Hepatic stellate cell (primary cell): ENCODE data around the gene SLC17A3.

Source experiments
- DNase-seq: peaks from one replicate; pipeline ENCODE4 v3.0.0; 2011; ENCODE audit warnings: low spot score

SLC17A3 gene

DNA sequence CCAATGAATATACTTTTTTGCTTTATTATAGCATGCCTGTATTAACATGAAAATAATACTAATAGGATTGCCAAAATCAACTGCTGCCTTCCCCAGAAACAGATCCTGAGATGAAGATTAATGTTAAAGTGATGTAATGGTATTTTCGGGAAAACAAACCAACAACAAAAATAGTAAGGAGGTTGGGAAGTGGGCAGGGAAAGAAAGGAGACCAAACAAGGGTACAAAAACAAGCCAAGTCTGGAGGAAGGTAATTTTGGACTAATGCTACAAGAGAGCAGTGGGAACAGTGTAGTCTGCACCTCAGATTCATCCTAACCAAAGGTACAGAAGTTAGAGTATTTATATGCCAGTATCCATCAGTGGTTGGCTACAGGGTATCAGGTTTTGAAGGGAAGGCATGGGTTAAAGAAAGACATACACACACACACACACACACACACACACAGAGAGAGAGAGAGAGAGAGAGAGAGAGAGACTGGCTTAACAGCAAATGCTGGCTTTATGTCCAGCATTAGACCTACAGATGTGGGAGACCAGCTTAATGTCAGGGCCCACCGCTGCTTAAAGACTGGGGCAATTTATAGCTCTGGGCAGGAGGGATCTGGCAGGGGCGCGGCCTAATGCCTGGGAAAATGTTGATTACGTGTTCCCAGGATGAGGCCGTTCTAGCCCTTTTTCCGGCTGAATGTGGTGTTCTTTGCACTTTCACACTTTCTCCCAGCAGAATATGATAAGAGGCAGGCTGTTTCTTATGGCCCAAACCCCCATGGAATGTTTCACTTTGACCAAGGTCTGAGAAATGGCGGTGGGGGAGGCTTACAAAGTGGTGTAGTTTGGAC is 38.4 kb downstream of the SLC17A3 start:
- DNase-seq: no peak

DNA sequence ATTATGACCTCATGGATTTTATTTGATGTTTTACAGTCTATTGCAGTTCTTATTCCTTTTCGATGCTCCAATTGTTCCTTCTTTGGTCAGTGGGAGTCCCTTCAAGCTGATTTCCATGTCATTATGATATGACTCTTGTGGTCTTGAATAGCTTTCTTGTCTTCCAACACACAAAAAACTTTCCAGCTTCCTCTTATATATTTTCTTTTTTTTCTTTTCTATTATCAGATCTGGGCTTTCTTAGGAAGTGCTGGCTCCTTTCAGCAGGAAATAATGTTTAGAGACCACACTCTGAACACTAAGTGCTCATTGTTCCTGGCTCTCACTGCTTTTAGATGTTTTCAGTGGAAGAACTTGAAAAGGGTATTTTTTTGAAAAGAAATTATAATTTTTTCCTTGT is 39.1 kb downstream of the SLC17A3 start:
- no peak for DNase-seq

DNA sequence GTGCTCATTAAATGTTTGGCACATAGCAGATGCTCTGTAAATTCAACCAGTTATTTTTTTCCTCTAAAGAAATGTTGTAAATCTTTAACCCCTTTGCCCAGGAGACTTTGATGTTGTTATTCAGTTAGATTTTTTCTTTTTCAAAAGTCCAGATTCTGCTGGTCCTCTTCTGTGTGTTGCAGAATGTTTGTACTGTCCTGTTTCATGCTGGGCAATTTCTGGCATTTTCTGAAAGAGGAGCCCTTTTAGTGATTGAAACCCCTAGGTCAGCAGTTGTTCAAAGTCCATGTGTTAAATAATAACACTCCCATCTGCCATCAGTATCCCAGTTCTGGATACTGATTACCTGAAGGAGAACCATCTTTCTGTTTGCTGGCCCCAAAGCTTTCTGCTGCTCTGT is 40.9 kb downstream of the SLC17A3 start:
- DNase-seq: no peak

DNA sequence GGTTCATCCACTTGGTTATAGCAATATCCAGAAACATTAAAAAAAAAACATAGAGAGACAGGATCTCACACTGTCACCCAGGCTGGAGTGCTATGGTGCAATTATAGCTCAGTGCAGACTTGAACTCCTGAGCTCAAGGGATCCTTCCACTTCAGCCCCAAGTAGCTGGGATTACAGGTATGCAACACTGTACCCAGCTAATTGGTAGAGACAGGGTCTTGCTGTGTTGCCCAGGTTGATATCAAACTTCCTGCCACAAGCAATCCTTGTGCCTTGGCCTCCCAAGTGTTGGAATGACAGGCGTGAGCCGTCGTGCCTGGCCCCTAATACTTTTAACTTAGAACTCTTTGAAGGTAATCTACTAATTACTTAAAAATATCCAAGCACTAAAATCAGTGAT is 41.4 kb downstream of the SLC17A3 start:
- no peak for DNase-seq

DNA sequence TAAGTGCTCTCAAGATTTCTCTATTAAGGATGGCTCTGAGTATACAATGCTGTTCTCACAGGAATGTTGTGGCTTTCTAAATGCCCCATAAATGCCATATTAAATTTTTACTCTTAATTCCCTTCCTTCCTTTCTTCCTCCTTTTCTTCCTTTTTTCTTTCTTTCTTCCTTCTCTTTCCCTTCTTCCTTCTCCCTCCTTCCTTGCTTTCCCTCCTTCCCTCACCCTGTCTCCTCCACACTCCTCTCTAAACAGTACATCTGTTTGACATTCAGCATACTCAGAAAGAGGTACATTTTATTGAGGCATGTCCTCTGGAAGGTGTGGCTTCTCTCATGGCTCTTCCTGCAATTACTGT is 41.8 kb downstream of the SLC17A3 start:
- DNase-seq: no peak

DNA sequence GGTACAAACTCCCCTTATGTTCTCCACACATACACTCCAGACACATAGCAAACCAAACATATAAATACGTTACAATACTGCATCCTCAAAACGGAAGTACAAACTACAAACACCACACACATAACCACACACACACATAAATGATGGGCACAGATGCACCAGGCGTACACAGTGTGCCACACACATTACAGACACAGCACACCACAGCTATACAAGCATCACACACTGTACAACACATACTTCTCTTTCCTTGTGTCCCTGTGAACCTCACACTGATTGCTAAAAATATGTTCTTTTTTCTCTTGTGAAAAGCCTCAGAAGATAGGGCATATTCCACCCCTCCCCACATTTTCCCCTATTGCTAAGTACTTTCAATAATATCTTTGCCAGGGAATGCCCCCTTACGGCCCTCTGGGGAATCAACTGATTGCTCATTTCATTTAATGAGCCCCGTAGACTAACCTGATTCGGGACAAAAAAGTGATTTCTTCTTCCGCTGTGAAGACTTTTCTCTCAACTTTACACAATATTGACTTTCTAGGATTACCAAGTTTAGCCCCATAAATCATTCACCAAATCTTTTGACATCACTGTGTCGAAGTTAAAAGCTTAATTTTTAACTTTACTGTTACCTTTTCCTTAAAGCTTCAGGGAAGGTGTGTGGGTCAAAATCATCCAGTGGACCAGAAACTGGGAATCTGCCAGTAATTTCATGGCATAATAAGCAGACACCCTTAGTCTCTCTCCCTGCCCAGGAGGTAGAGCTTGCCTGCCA is 42.3 kb downstream of the SLC17A3 start, which contains the start of gene SLC17A1:
Gene SLC17A1, minus strand, starts transcription at position 521 of the 775 bp plus-strand sequence. CDS start 1,495 bp downstream, outside the sequence.
- DNase-seq: no peak

DNA sequence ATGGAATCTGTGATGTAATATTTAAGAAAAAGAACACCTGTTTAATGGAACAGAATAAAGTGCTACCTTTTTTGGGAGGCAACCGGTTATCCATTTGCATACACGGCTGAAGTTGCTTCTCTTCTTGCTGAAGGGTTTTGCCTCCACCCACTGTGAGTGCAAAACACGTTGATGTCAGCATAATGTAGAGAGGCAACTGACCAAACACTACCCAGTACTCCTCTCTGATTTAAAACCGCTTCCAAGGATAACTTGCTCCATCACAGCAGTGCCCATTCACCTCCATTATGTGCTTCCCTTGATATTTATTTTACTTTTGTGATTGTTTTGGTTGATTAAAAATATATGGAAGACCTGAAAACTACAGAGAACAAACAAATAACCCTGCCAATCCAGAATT is 43.6 kb downstream of the SLC17A3 start:
- no peak for DNase-seq

DNA sequence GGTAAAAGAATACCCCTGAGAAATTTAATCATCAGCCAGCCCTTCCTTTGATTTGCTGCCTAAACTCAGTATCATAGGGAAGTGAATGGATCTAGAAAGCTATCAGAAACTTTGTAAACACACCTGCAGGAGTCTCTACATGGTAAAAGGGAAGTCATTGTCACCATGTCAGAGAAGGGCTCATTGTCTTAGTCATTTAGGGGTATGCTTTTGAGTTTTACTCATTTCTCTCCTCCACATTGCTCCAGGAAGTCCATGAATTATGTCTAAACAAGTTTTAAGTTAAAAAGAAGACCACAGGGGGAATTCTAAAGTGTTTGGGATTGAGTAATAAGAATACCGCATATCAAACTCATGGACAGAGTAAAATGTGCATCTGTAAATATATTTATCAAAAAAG is 44.7 kb downstream of the SLC17A3 start:
- no peak for DNase-seq

DNA sequence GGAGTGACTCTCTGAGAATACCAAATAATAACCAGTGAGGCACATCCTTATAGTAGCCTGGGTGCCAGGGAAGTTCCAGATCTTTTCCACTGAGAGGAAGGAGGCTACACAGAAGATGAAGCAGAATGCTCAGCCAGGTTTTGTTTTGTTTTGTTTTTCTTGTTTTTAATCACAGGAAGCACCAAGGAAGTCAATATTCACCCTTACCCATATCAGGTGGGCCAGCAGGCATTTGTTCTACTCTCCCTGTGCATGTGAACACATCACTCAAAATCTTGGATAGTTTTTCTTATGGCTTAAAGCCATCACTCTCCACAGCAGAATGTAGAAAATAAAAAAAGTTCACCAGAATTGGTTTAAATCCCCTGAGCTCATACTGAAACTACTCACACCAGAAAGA is 52.7 kb downstream of the SLC17A3 start:
- DNase-seq: no peak

DNA sequence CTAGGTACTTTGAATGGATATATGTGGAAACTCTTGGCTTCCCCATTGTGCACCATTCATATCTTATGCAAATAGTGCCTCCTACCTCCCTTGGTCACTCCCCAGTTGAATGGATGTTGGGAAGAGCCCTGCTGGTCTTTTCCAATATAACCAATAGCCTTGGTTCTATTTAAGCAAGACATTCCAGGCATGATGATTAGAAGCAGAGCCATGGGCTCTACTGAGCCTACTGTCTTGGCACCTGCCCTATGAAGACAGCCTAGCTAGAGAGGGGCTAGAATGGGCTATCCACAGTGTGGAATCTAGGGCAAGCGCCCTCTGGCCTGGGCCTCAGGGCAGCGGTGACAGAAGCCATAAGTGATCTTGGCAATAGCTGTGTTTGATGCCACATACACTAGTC is 57.8 kb downstream of the SLC17A3 start:
- DNase-seq: no peak

DNA sequence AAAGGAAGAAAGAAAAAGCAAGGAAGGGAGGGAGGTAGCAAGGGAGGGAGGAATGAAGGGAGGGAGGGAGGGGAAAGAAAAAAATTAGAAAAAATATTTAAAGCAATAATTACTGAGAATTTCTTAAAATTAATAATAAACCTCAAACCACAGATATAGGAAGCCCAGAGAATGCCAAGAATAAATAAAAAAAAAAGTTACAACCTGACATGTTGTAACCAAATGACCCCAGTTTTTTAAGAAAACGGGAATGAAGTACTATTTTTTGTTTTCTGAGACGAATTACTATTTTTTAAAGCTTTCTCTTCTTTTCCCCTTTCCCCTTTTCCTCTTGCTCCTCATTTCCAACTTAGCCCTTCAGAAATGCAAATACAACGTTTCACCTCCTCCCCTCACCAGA is 58.8 kb downstream of the SLC17A3 start:
- DNase-seq: no peak

DNA sequence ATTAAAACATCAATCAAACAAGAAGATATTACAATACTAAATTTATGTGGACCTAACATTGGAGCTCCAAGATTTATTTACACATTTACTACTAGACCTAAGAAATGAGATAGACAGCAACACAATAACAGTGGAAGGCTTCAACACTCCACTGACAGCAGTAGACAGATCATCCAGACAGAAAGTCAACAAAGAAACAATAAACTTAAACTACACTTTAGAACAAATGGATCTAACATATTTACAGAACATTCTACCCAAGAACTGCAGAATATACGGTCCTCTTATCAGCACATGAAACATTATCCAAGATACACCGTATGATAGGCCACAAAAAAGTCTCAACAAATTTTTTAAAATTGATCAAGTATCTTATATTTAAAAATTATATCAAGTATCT is 69.2 kb downstream of the SLC17A3 start:
- DNase-seq: no peak

DNA sequence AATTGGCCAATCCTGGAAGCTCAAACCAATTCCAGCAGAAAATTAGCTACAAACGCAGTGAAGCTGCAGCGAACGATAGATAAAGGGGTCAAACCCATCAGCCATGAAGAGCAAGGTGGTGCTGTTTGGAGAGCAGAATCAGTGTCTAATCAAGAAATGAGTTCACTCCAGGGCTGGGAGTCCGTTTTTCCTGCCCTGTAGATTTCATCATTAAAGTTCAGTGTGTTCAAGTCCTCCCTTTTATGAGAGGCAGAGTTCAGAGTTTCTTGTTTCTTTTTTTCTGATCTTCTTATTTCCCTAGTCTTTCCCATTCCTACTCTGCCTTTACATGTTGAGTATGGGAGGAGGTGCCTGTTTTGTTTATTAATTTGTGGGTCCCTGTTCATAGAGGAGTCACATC is 72.6 kb downstream of the SLC17A3 start:
- no peak for DNase-seq
